SK-N-MC (cell line): ENCODE measurements around the gene LONP1.

Source experiments
- EZH2 ChIP-seq: fragments of 200-600 bp; sonication (generic); IDR thresholded peaks from one replicate; pipeline ENCODE4 v1.6.1; 2017; ENCODE audit warnings: antibody characterized with exemption
- FOXP2 ChIP-seq: optimal IDR thresholded peaks from 2 replicates; pipeline ENCODE3; 2011; ENCODE audit warnings: mild to moderate bottlenecking, moderate library complexity; ENCODE audit not compliant: insufficient read depth; ENCODE audit errors: extremely low read length, control extremely low read depth
- POLR2AphosphoS5 ChIP-seq: IDR thresholded peaks from 2 replicates; pipeline ENCODE4 v1.6.1; 2012; ENCODE audit warnings: mild to moderate bottlenecking, low read depth, low read length, borderline replicate concordance

DNA sequence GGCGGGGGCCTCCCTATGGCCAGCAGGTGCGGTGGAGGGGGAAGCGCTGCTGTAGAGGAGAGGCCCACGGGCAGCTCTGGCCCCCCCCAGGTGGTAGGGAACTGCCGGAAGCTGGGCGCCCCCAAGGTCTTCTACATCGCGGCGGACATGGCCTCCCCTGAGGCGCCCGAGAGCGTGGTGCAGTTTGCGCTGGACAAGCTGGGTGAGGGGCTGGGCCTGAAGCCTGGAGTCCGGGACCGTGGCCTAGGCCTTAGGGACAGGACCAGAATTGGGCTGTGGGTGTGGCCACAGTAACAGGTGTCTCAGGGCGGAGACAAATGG is 33.7 kb downstream of the LONP1 start:
- TF ChIP-seq POLR2AphosphoS5 (no peak), EZH2 (no peak), FOXP2 (no peak)
